NCI-H2196 (cell line): ENCODE data around the gene RASL10B.

Experiments
- DNase-seq: peaks from one replicate; lab custom pipeline; 2025; ENCODE audit not compliant: unreplicated experiment; lab: John Stamatoyannopoulos, UW

Gene RASL10B

DNA sequence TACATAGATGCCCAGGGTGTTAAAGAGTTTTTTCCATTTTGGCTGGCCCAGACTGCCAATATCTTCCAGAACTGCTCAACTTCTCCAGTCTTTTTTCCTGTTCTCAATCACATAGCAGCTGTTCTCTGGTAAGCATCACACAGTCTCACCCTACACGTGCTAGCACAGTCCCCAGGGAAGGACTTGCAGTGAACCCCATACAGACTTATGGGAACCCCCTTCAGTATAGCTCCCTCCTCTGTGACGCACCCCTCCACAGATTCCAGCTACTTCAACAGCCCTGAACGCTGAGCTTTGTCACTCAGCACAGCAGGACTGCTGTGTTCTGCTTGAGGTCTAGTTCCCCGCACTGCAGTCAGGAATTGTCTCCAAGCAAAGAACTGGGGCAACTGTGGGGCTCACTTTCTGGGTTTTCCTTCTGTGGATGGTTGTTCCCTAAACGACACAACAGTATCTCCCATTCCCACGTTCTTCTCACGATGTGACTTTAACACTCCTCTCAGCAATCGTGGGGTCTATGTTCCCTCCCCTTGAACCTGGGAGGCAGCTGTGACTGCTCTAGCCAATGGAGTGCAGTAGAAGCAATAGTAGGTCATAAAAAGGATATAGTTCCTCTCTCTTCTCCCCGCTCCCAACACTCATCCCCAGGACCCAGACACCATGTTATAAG lies 60.4 kb downstream of the RASL10B start:
- DNase-seq = no peak
